NCI-H187 treated with DMSO at 0.1 percent for 48 hours (cell line): ENCODE data around the gene FUT8.
A peak's percentile ranks its signal among the peaks of the same experiment; 100 is the strongest.
"Not testable (repeated sequence)": the region's sequence is repeated elsewhere in the genome, so short reads cannot be mapped to it uniquely, and the experiment has no call there.

Experiments used
- DNase-seq: peaks from one replicate; lab custom pipeline; 2025; lab: John Stamatoyannopoulos, UW

The FUT8 gene

DNA sequence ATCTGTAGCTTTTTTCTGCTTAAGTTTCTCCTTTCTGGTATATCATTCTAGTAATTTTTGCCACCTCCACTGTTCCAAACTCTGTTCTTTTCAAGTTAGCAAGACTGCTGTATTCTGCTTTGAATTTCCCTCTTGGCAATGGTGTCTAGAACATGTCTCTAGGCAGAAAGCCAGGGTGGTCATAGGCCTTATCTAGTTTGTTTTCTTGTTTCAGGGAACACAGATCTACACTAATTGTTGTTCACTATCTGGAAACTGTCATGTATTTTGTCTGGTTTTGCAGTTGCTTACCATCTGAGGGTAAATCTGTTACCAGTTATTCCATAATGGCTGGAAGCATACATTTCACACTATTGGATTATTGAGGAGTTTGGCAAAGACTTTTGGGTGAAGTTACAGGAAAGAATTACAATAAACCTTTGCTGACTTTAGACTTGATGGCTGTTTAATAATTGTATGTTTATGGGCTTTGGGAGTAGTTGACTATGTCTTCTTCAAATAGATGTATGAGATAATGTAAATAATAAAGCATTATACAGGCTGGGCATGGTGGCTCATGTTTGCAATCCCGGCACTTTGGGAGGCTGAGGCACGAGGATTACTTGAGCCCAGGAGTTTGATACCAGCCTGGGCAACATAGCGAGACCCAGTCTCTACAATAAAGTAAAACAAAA is 41.4 kb downstream of the FUT8 start:
- DNase-seq, result no peak

DNA sequence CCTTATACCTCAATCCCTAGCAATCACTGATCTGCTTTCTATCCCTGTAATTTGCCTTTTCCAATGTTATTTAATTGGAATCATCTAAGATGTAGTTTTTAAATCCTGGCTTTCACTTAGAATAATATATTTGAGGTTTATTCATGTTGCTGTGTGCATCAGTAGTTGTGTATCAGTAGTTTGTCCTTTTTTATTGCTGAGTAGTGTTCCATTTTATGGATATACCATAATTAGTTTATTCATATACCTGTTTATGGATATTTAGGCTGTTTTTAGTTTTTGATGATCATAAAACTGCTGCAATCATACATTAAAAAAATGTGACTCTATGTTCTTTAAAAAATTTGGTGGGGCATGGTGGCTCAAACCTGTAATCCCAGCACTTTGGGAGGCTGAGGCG is 43.7 kb downstream of the FUT8 start:
- DNase-seq, result no peak

- no peak for DNase-seq
These were observed 49.2 kb downstream of the FUT8 start for GRCh38 chr14:65461730-65462129.

DNA sequence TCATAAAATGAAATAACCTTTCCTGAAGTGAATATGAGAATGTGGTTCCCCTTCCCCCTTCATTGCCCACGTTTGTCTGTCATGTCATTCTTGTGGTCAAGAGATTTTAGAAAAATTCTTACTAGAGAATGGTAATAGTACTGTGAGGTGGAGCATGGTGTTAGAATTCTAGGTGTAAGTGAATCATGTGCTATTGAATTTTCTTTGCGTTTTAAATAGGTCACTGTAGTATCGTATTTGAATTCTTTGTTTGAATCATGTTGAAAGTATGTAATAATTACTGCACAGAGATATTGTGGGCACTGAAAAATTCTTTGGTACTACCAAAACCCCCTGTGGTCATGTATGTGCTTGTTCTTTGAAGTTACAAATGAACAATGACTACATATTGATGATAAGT is 49.9 kb downstream of the FUT8 start:
- no peak for DNase-seq

GRCh38 chr14:65465584-65465983 is 53.1 kb downstream of the FUT8 start:
- DNase-seq, result peak; percentile 67

DNA sequence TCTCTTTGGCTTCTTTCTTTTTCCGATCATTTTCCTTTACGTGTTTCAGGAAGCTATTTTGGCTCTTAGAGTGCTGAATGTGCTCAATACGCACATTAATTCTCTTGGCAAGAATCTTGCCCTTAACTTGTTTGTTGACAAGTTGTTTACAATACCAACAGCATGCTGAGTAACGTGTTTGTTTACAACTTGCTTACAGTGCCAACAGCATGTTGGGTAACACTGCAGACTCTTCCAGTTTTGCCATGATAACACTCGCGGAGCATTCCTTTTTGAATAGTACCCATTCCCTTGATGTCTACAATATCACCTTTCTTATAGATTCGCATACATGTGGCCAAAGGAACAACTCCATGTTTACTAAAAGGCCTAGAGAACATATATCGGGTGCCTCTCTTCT is 55.4 kb downstream of the FUT8 start:
- not testable (repeated sequence) for DNase-seq

GRCh38 chr14:65469903-65470302 is 57.4 kb downstream of the FUT8 start:
- DNase-seq, result no peak

GRCh38 chr14:65470404-65470880 is 57.9 kb downstream of the FUT8 start:
- no peak for DNase-seq

- DNase-seq, result no peak
These were observed 58.7 kb downstream of the FUT8 start for GRCh38 chr14:65471038-65471878.

DNA sequence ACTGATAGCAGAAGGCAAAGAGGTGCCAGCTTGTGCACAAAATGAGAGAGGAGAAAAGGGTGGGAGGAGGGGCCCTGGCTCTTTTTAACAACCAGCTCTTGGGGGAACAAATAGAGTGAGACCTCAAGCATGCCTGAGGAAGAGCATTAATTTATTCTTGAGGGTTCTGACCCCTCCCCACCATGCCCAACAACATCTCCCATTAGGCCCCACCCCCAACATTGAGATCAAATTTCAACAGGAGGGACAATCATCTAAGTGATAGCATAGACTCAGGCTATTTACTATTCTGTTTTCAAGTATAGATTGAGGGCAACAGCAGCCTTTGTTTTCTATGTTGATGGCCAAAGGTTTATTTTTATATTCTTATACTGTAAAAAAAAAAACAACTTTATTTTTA is 59.7 kb downstream of the FUT8 start:
- peak; percentile 94 for DNase-seq

DNA sequence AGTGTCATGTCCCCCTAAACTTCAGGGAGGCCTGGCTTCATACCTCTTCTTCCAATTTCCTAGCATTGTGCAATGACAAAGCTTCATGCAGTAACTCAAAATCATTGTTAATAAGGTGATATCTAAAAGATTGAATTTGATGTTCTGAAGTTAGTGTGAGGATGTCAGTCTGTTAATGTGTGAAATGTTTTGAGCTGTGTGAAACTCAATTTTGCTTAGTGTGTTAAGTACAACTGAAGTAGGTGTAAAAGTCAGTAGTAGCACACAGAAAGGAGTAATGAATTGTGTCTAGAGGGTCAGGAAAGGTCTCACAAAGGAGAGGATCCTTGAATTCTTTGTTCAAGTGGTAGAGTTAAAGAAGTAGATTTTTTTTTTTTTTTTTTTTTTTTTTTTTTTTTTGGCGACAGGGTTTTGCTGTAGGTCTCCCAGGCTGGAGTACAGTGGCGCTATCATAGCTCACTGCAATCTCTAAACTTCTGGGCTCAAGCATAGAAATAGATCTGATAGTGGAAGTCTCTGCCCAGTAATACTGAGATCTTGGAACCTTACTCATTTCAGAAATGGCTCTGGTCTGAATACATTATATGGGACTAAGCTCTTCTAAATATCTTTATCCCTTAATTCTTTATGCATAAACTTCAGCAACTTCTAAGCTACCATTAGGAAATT is 63.9 kb downstream of the FUT8 start:
- no peak for DNase-seq

- DNase-seq, result no peak
These were observed 64.4 kb downstream of the FUT8 start for GRCh38 chr14:65476942-65477318.

GRCh38 chr14:65478017-65478416 is 65.5 kb downstream of the FUT8 start:
- DNase-seq, result no peak

- peak; percentile 29 for DNase-seq
These were observed 66.1 kb downstream of the FUT8 start for GRCh38 chr14:65478596-65478995.

GRCh38 chr14:65479386-65479785 is 66.9 kb downstream of the FUT8 start:
- DNase-seq, result no peak

DNA sequence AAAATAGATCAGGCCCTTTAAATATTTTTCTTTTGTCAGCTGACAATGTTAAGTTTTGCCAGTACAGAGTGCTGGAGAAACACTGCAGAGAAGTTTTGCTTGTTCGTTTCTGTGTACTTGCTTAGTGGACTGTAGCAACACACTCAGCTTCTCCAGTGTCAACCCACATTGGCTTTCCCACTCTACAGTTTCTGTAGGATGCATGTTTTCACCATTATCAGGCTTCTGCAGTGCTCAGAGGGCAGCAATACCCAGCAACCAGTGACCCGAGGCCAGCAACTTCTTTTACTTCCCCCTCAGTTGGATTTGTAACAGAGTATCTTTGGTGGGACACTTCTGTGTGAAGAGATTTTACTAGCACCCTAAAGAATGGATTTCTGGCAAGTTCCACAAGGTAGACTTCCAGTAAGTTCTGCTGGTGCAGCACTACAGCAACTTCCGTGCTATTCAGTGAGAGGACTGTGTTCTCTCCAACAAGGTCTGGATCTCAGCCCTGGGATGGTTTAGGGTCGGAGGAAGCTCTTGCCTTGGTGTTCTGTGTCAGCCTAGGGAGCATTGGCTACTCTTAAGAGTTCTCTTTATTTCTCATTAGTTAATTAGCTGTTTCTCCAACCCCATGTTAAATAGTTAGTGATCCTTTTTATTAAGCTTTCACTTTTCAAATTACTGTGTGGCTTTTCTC is 70.4 kb downstream of the FUT8 start:
- DNase-seq, result no peak

- DNase-seq, result no peak
These were observed 71.1 kb downstream of the FUT8 start for GRCh38 chr14:65483647-65484046.

DNA sequence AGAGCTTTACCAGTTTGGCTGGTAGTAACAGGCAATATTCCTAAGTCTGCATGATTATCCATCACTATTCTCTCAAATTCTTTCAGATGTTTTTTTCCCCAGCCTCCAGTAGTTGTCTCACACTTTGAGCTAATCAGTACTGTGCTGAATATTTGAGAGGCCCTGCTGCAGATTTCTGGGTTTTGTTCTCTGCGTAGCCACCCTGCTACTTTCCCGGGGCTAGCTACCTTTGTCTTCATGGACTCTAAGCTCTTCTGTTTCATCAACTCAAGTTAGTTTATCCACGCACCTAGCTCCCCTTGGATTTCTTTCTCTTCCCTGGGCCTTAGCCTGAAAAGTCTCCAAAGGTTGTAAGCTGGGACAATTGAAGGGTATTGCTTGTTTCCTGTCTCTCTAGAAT is 73.0 kb downstream of the FUT8 start:
- DNase-seq, result no peak

- no peak for DNase-seq
These were observed 74.3 kb downstream of the FUT8 start for GRCh38 chr14:65486863-65487262.

GRCh38 chr14:65487783-65488494 is 75.4 kb downstream of the FUT8 start:
- DNase-seq, result peak; percentile 15

GRCh38 chr14:65491274-65491673 is 78.7 kb downstream of the FUT8 start:
- DNase-seq, result no peak

DNA sequence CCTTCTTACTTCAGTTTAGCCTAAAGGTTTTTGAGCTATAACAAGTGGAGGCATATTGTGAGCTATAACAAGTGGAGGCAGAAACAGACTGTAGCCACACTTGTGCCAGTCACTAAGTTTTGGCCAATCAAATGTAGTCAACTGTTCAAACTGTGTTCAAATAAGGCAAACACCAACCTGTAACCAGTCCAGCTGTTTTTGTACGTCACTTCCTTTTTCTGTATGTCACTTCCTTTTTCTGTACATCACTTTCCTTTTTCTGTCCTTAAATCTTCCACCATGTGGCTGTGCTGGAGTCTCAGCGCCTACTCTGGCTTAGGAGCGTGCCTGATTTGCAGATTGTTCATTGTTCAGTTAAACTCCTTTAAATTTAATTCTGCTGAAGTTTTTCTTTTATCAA is 79.7 kb downstream of the FUT8 start:
- DNase-seq, result no peak
